Lower leg skin (tissue), 4 donors: Measurements from ENCODE around the gene COL1A2. TPM values are rescaled to one million over a fixed set of nuclear protein-coding genes. Genes with fewer than 3 reads are reported as not detected.

Experiments
- DNase-seq, 2 donors: peaks; one replicate each; pipeline ENCODE4 v3.0.0-alpha.2; 2019; ENCODE audit warnings: low spot score in 2 of 2
- H3K4me3 ChIP-seq: fragments of 200-600 bp; sonication (generic); 2 replicates; pipeline ENCODE4 v1.5.1; 2017; ENCODE audit warnings: mild to moderate bottlenecking, low read depth; ENCODE audit not compliant: poor library complexity, severe bottlenecking
- POLR2A ChIP-seq, 2 donors: fragments of 450-650 bp; IDR thresholded peaks; one replicate each; pipeline ENCODE4 v1.6.1; 2016 to 2017; ENCODE audit warnings: antibody characterized with exemption in 2 of 2, mild to moderate bottlenecking in 1 of 2, moderate library complexity in 1 of 2
- WGBS, 2 donors: methylation state at CpG; one replicate each; pipeline ENCODE4 v1.1.5; 2018; 5-methylcytosine and 5-hydroxymethylcytosine counted together
- intact Hi-C: fragments of 100-400 bp; cut with DNase I; formaldehyde crosslinking; loops from one replicate; pipeline ENCODE4 v1.15.0; 2023; ENCODE audit warnings: low total_unique reads
- total RNA-seq, 4 donors: library from RNA; depleted of rRNA; stranded (reverse); fragments of >200 nt; gene quantifications; one replicate each; pipeline ENCODE4 v1.1.0, GENCODE V29; 2016
- TF ChIP-seq, protein P1 (sequence below), 3 donors: fragments of 450-650 bp; IDR thresholded peaks; one replicate each; pipeline ENCODE4 v1.5.1; 2016; ENCODE audit warnings: antibody characterized with exemption in 3 of 3, mild to moderate bottlenecking in 3 of 3, moderate library complexity in 2 of 3

Gene COL1A2
- total RNA-seq, 4 donors from 2014 or later, result 25.7 to 263 (median 33.6) TPM

DNA sequence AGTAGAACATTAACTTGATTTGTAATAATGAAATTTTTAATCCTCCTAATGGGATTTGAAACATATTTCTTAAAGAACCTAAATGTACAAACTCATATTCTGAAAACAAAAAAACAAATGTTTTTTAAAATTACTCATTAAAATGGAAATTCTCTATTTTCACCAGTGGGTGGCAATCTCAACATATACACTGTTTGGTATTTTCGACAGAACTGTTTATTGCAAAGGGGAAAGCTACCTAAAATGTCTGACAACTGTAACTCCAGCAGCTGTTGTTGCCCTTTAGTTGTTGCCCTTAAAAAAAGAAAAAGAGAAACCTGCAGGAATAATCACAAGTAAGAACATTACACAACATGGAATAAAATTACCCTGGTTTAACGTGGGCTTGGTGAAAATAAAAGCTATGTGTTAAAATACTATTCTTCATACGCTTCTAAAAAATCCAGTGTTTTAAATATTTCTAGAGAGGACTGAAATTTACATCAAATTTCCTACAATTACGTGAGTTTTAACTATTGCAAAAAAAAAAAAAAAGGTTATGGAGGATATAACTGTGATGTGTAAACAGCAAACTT is 54.5 kb downstream of the COL1A2 start:
- TF ChIP-seq, protein P1, sequence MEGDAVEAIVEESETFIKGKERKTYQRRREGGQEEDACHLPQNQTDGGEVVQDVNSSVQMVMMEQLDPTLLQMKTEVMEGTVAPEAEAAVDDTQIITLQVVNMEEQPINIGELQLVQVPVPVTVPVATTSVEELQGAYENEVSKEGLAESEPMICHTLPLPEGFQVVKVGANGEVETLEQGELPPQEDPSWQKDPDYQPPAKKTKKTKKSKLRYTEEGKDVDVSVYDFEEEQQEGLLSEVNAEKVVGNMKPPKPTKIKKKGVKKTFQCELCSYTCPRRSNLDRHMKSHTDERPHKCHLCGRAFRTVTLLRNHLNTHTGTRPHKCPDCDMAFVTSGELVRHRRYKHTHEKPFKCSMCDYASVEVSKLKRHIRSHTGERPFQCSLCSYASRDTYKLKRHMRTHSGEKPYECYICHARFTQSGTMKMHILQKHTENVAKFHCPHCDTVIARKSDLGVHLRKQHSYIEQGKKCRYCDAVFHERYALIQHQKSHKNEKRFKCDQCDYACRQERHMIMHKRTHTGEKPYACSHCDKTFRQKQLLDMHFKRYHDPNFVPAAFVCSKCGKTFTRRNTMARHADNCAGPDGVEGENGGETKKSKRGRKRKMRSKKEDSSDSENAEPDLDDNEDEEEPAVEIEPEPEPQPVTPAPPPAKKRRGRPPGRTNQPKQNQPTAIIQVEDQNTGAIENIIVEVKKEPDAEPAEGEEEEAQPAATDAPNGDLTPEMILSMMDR (IDR thresholded peaks at IDR 0.05), result no peak
- TF ChIP-seq POLR2A (IDR thresholded peaks at IDR 0.05), result no peak
- 42 to 46% methylated on average over 4 of the region's 4 CpGs for whole genome bisulfite sequencing, 2 donors
- DNase-seq, result no peak
- intact Hi-C loops, result no loop called here
- no peak overlapping the region for H3K4me3 ChIP-seq

DNA sequence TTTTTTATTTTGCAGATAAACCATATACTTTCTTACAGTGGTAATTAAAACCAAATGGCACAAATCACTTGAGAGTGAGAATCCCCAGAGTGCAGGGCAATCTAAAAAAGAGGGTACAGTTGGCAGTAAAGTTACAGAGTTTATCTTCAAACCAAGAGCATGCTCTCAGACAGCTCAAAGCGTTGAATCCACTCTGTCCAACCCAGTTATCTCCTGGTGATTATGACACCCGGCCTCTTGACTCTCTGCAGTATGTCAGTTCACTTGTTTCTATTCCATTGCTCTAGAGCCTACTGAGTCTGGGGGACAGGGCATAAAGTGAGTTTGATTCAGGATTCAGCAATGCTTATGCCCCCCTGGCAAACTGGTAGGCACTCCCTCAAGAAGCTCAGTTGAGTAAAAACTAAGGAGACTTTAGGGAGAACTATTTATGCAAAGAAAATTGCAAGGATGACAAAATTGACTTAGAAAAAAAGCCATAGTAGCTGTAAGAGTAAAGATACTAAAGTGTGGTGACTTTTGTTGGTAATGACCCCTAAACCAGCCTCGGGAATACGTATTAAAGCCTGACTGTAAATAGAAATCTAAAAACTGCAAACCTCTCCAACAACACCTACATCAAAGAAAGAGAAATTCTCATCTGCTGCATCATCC is 55.5 kb downstream of the COL1A2 start:
- DNase-seq, result no peak
- 85 to 86% methylated on average over 4 of the region's 4 CpGs for WGBS, 2 donors
- no peak overlapping the region for H3K4me3 ChIP-seq
- intact Hi-C loops, result loop anchor here (10.0 kb wide), 1 partner anchor 1025 kb away; no protein-coding TSS in a partner anchor
- TF ChIP-seq, protein P1 (IDR thresholded peaks at IDR 0.05), result no peak
- no peak for TF ChIP-seq POLR2A (IDR thresholded peaks at IDR 0.05)

DNA sequence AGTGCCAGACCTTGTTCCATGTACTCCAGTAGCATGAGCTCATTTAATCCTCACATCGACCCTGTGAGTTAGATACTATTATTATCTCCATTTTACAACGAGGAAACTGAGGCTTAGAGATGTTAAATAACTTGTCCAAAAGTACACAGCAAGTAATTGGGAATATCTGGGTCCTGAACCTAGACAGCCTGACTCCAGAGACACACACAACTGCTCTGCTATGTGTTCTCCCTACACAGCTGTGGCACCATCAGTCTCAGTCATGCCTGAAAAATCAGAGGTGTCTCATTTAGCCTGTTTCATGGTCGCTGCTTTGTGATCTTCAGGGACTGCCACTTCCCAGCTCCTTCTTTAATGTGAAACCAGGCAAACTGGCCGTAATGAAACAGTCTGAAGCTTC is 56.5 kb downstream of the COL1A2 start:
- TF ChIP-seq, protein P1 (IDR thresholded peaks at IDR 0.05), result no peak
- TF ChIP-seq POLR2A (IDR thresholded peaks at IDR 0.05), result no peak
- no peak for DNase-seq
- H3K4me3 ChIP-seq, result no peak overlapping the region
- 76 to 88% methylated on average over 4 of the region's 4 CpGs for WGBS, 2 donors
- intact Hi-C loops, result loop anchor here (10.0 kb wide), 1 partner anchor 1024 kb away; no protein-coding TSS in a partner anchor

DNA sequence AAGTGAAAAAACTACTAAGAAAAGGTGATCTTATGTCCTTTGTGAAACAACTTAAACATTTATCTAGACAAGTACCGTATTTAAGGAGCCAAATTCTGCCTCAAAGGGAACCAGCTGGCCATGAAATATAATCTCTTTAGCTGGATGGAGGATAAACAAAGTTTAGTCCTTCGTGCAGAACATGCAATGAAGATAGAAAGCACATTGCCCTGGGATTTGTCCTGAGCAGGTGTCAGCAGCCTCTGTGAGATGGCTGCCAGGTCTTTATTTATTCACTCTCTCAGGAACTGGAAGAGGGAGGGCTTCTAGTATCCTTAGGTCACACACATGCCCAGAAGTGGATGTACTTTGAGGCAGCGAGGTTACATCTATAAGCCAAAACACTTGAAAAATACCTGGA is 57.5 kb downstream of the COL1A2 start:
- 74 to 78% methylated on average over 3 of the region's 3 CpGs for WGBS, 2 donors
- no peak for DNase-seq
- intact Hi-C loops, result loop anchor here (10.0 kb wide), 1 partner anchor 1023 kb away; no protein-coding TSS in a partner anchor
- TF ChIP-seq POLR2A (IDR thresholded peaks at IDR 0.05), result no peak
- TF ChIP-seq, protein P1 (IDR thresholded peaks at IDR 0.05), result no peak
- H3K4me3 ChIP-seq, result no peak overlapping the region

DNA sequence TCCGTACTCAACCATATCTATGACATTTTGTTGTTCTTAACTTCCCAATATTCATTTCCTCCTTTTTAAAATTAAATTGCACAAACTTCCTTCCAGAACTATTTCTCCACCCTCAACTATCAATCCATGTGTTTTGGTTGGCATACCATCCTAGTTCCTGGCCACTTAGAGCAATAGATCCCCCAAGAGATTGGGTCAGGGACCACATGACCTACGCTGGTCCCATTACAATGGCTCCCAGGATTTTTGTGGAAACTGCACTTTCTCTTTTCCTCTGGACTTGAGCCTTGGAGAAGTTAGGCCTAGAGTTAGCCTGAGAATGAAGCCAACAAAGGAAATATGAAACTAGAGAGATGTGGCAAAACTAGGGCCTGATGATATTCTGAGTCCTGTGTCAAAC is 59.2 kb downstream of the COL1A2 start:
- H3K4me3 ChIP-seq, result no peak overlapping the region
- TF ChIP-seq, protein P1 (IDR thresholded peaks at IDR 0.05), result no peak
- no peak for TF ChIP-seq POLR2A (IDR thresholded peaks at IDR 0.05)
- intact Hi-C loops, result loop anchor here (10.0 kb wide), 1 partner anchor 1021 kb away; no protein-coding TSS in a partner anchor
- WGBS, 2 donors, result 82 to 85% methylated on average over 2 of the region's 2 CpGs
- DNase-seq, result no peak
